ENCODE data around the gene OSCAR.
"Not testable (repeated sequence)": the region's sequence is repeated elsewhere in the genome, so short reads cannot be mapped to it uniquely, and the experiment has no call there.

The OSCAR gene

DNA sequence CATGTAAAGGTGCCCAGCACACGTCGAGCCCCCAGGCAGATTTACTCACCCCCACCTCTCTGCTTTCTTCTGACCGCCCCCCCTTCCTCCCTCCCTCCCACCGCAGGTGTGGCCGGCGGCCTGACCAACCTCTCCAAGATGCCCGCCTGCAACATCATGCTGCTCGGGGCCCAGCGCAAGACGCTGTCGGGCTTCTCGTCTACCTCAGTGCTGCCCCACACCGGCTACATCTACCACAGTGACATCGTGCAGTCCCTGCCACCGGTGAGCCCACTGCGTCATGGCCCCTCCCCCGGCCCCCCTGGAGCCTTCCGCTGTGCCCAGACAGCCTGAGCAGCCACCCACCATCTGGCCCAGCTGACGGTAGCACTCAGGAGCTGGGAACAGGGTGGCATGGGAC lies 23.8 kb upstream of the OSCAR start:
- no peak for DNase-seq

DNA sequence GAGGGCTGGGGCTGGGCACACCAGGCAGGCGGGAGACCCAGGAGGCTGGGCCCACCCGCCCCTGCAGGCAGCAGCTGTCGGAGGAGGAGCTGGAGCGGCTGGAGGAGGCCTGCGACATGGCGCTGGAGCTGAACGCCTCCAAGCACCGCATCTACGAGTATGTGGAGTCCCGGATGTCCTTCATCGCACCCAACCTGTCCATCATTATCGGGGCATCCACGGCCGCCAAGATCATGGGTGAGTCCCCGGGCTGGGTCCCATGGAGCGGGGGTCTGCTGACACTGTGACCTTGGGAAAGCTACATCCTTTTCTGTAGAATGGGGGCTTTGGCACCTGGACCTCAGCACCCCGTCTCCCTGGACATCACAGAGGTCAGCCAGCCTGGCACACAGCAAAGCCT lies 23.1 kb upstream of the OSCAR start:
- DNase-seq, result no peak

DNA sequence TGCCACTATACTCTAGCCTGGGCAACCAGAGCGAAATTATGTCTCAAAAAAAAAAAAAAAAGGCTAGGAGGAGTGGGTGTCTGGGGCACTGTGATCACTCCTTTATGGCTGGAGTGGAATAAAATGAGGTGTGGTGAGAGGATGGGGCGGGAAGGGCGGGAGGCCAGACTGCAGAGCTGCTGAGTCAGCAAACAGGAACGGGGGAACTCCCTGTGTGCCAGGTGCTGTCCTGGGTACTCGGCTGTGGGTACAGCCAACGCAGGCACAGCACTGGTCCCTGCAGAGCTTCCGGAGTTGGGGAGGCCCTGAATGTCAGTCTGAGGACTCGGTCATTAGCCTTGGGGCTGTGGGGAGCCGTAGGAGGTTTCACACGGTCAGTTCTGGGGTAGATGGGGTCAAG lies 20.7 kb upstream of the OSCAR start:
- no peak for DNase-seq

- DNase-seq, result peak; percentile 98 to 99 (median 98)
Observed at GRCh38 chr19:54115109-54116063, 14.8 kb upstream of the OSCAR start, which contains the start of the genes PRPF31 and TFPT. Gene PRPF31 (plus strand): TSS chr19:54115754. CDS start chr19:54118279, 2,525 bp downstream. Gene TFPT (minus strand): TSS chr19:54115657. CDS start chr19:54115269, 388 bp downstream.

GRCh38 chr19:54114340-54115108 lies 13.9 kb upstream of the OSCAR start:
- no peak for DNase-seq

DNA sequence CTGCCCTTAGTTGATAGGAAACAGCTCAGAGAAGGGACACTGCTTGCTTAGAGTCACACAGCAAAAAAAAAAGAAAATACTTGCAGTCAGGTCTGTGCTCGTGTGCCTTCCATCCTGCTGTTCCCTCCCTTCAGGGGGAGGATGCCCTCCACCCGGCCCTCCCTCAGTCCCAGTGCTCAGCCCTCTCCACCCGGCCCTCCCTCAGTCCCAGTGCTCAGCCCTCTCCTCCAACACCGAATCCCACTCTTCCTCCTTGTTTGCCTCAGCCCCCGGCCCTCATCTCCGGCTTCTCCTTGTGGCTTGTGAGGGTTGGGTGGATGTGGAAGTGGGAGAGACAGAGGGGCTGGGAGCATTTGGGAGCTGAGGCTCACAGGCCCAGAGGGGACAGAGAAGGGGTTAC lies 9.0 kb upstream of the OSCAR start:
- no peak for DNase-seq

DNA sequence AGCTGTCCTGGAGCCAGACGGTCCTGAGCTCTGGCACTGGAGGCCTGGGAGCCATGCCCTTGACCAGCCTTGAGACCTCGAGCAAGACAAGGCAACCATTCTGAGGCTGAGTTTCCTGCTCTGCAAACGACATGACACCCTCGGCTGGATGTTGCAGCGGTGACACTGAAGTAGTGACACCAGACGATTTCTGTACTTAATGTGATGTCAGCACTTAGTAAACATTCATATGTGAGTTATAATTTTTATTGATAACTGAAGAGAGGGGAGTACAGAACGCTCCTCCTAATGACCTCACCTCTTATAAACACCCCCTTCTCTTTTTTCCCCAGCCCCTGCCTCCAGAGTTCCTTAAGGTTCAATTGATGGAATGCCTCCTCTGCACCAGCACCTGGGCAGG lies 7.9 kb upstream of the OSCAR start:
- DNase-seq, result no peak

DNA sequence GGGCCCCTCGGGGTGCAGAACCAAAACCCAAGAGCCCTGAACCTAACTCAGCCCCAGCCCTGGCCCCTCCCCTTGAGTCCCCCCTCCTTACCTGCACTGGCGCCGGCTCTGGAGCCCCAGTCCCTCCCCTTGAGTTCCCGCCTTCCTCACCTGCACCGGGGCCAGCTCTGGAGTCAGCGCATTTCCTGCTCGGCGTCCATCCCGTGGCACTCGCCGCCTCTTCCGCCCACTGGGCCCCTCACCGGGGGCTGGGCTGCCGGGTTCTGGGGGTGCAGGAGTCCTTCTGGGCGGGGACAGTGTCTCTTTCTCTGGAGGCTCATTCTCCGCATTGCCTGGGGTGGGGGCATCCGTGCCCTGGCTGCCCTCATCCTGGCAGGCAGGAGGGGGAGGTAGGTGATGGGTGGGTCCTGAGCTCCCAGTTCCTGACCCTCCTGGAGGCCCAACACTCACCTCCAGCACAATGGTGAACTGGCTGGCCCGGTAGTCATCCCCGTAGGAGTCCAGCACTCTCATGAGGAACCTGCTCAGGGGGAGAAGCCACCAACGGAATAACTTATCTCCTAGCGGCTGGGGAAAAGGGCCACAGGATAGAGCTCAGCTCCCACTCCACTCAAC lies 7.4 kb upstream of the OSCAR start:
- no peak for DNase-seq

DNA sequence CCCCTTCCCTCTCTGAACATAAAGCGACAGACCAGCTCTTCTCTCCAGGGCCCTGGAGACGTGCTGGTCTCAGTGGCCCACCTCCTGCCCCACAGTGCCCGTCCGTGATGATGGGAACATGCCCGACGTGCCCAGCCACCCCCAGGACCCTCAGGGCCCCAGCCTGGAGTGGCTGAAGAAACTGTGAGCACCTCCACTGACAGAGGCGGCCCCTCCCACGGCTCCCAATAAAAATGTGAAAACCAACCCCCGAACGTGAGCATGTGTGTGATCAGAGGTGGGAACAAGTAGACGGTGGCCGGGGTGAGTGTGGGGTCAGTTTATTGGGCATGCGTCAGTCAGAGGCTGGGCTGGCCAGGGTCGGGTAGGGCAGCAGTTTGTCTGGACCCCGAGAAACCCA lies 6.1 kb upstream of the OSCAR start:
- DNase-seq, result no peak

GRCh38 chr19:54105796-54106195 lies 5.2 kb upstream of the OSCAR start:
- no peak for DNase-seq

DNA sequence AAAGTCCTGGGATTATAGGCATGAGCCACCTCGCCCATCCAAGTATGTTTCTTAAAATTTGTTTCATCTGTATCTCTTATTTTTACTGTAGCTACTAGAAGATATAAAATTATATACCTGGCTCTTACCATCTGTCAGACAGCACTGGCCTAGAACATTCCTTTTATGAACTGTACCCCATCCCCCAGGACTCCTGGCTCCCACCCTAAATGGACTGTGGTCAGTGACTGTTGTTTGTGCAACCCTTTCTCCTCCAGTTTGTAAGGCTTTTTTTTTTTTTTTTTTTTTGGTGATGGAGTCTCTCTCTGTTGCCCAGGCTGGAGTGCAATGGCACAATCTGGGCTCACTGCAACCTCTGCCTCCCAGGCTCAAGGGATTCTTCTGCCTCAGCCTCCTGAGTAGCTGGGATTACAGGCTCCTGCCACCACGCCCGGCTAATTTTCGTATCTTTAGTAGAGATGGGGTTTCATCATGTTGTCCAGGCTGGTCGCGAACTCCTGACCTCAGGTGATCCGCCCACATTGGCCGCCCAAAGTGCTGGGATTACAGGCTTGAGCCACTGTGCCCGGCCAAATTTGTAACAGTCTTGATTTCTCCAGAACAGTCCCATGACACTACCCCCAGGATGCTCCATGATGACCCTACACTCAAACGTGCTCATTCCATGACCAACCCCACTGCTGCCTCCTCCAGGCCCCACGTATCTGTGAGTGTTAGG lies 4.6 kb upstream of the OSCAR start:
- DNase-seq, result no peak

GRCh38 chr19:54102421-54103169 lies 2.0 kb upstream of the OSCAR start, which contains the start of gene NDUFA3:
Gene NDUFA3 (plus strand): TSS chr19:54102855. CDS start chr19:54102879, 24 bp downstream.
- peak; percentile 95 to 99 (median 98) for DNase-seq

GRCh38 chr19:54099903-54100255 lies 724 bp downstream of the OSCAR start:
- DNase-seq, result not testable (repeated sequence)

GRCh38 chr19:54099190-54099902 lies 1.3 kb downstream of the OSCAR start:
- DNase-seq, result no peak

GRCh38 chr19:54096617-54097106 lies 3.9 kb downstream of the OSCAR start:
- DNase-seq, result no peak

GRCh38 chr19:54095859-54096616 lies 4.6 kb downstream of the OSCAR start:
- peak in 2 of 3 experiments; percentile 49 to 50 for DNase-seq

DNA sequence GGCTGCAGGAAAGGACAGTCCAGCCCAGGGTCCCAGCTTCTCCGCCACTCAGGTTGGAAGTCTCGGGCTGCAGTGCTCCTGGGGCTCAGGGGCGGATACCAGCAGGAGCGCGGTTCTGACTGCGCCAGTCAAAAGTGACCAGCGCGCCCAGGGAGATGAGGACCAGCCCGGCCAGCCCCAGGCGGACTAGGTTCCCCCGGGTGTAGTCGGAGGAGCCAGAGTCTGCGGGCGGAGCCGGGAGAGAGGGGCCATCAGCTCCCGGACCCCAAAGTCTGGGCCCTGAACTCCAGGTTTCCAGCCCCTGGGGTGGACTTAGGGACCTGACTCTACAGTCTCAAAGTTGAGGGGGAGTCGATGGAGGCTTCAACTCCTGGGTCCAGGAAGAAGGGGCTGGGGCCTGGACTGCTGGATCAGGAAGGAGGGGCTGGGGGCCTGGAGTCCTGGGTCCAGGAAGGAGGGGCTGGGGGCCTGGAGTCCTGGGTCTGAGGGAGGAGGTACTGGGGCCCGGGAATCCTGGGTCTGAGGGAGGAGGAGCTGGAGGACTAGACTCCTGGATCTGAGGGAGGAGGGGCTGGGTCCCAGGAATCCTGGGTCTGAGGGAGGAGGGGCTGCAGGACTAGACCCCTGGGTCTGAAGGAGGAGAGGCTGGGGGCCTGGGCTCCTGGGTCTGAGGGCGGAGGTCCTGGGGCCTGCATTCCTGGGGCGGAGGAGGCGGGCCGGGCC lies 5.3 kb downstream of the OSCAR start:
- DNase-seq, result no peak

DNA sequence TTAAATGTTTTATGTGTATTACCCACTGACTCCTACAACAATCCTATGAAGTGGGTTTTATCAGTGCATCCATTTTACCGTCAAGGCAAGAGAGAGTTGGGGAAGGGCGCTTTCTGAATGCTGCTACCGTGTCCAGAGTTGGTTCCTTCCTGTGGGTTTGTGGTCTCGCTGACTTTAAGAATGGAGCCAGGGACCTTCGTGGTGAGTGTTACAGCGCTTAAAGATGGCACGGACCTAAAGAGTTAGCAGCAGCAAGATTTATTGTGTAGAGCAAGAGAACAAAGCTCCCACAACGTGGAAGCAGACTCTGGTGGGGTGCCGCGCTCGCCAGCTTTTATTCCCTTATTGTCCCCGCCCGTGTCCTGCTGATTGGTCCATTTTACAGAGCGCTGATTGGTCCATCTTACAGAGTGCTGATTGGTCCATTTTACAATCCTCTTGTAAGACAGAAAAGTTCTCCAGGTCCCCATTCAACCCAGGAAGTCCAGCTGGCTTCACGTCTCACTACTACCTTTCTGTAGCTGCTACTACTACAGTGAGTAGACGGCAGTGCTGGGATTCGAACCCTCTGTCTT lies 6.1 kb downstream of the OSCAR start:
- no peak for DNase-seq

DNA sequence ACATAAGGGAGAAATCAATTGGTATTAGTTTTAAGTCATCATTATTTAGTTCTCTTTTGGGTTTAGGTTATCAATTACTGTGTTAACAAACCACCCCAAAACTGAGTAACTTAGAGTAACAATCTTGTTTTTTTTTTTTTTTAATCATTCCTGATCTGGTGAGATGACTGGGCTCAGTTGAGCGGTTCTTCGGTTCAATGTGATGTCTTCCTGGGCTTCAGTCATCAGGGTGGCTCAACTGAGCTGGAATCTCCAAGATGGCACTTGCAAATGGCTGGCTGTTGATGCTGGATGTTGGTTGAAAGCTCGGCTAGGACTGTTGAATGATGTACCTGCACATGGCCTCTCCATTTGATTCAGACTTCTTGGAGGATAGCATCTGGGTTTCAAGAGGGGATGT lies 16.2 kb downstream of the OSCAR start:
- DNase-seq, result no peak

Data from NCI-H1417 (cell line).